Kidney capillary endothelial cell (primary cell): ENCODE results near the gene KRTAP19-8.

Experiments used
- DNase-seq: peaks from one replicate; pipeline ENCODE4 v3.0.0-alpha.2; 2018; ENCODE audit warnings: low spot score

KRTAP19-8 gene

DNA sequence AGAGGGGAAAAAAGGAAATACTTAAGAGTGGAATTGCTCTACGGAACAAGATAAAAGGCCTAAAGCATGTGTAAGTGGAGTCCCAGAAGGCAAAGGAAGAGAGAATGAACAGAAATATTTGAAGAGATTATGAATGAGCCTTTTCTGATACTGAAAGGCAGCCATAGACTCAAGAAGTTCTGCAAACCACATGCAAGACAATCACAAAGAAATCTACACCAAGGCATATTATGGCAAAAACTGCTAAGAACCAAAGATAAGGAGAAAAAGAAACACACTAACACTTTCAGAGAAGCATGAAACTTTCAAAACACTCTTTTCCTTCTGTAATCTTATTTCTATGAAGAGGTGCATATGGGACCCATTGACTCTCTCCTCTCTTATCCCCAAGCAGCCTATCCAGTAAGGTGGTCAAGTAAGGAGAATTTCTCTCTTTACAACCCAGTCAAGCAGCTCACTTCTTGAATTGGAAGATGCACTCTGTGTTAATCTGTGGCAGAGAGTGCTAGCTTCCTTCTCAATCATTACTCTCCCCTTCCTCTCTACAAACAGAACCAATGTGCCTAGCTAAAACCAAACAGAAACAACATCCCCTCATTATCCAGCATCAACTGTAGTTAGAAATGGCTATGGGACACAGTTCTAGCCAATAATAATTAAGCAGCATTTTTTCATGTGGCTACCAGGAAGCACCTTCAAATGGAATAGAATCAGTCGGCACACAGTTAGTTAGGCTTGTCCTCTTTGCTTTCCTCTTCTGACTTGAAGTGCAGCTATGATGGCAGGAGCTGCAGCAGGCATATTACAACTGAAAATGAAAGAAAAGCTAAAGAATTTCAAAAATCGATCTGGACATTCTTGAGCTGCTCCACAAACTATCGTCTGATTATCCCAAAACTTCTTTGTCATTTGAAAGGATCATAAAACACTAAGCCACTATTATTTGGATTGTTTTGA is 25.9 kb downstream of the KRTAP19-8 start:
- no peak for DNase-seq

DNA sequence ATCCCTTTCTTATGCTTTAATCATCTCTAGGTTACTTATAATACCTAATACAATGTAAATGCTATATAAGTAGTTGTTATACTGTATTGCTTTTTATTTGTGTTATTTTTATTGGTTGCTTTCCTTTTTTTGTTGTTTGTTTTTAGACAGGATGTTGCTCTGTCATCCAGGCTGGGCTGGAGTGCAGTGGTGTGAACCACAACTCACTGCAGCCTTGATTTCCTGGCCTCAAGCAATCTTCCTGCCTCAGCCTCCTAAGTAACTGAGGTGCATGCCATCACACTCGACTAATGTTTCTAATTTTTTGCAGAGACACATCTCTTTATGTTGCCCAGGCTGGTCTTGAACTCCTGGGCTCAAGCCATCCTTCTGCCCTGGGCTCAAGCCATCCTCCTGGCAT is 26.9 kb downstream of the KRTAP19-8 start:
- no peak for DNase-seq

DNA sequence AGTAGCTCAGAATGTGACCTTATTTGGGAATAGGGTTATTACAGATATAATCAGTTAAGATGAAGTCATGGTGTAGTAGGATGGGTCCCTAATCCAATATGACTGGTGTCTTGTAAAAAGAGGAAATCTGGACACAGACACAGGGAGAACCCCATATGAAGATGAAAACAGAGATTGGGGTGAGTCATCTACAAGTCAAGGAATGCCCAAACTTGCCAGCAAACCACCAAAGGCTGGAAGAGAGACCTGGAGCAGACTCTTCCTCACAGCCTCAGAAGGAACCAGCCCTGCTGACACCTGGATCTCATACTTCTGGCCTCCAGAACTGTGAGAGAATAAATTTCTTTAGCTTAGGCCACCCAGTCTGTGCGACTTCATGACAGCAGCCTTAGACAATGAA is 29.9 kb downstream of the KRTAP19-8 start:
- DNase-seq, result no peak

DNA sequence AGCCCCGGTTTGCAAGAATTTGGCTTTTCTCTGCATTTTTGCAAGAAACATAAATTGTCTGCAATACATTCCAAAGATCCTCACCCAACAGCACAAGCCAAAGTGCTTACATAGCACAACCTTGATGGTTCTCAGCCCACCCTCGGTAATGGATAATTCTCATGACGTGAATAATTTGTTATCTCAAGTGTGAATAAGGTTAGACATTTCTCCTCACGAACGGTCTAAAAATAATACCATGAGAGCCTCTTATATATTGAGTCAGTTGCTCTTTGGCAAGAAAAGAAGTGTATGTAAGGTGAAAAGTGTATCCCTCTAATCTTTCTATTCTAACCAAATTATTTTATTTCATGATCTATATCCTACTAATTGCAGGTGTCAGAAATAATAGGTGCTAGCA is 33.3 kb downstream of the KRTAP19-8 start:
- no peak for DNase-seq

DNA sequence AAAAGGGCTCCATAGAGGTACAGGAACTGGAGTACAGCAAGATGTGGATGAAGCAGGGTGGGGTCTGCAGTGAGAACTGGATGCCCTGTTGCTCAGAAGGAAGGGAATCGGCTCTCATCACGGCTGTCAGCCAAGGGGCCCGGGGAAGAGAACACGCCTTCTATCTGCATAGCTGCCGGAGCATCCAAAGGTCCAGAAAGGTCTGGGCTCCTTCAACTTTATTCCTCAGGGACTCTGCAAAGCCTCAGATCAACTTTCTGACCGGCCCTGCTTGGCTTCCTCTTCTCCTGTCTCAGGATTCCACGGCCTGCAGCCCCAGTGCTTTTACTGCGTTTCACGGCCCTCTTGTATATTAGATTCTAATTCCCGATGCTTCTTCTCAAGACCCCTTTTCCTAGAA is 34.8 kb downstream of the KRTAP19-8 start:
- DNase-seq, result no peak

DNA sequence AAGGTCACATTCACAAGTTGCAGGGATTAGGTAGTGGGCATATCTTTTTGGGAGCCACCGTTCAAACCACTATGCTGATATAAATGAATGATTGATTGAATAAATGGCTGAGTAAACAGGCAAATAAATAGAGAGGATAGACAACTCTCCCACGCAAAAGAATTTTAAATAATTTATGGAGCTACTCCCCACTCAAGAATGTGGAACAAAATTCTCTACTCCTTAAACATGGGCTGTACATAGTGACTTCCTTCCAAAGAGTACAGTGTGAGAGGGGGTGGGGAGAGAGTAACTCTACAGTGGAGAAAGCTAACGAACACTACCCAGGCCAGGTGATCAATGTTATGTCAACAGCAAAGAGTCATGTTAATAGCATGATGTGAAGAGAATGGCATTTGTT is 40.7 kb downstream of the KRTAP19-8 start:
- no peak for DNase-seq

DNA sequence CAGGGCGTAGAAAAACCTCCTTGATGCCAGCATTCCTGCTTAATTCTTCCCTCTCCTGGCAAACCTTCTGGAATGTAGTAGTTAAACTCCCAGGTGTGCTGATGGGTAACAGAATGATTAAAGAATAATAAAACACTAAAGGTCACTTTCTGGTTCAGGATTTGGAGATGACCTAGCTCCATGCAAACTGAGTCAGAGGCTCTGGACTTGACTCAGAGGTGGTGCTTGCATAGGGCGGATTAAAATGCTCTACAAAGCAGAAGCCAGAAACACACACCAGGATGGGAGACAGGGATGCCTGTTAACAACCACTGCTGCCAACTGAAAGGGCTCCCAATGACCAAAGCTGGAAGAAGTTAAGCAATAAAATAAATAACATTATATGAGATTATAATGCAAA is 41.5 kb downstream of the KRTAP19-8 start:
- no peak for DNase-seq

DNA sequence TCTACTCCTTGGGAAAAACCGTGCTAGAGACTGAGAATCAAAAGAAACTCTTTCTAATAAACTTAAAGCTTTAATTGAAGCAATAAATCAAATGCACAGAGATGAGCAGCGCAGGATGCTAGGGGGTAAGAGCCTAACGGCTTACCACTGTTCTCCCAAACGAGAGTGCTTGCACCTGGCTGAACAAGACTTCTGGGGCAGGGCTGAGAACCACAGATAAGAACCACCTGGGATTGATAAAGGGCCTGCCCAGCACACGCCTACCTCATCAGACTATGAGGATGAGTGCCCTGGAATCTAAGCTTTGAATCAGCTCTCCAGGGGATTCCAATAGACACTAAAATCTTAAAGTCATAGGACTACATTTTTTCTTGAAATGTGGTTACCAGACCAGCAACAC is 43.3 kb downstream of the KRTAP19-8 start:
- DNase-seq, result no peak

DNA sequence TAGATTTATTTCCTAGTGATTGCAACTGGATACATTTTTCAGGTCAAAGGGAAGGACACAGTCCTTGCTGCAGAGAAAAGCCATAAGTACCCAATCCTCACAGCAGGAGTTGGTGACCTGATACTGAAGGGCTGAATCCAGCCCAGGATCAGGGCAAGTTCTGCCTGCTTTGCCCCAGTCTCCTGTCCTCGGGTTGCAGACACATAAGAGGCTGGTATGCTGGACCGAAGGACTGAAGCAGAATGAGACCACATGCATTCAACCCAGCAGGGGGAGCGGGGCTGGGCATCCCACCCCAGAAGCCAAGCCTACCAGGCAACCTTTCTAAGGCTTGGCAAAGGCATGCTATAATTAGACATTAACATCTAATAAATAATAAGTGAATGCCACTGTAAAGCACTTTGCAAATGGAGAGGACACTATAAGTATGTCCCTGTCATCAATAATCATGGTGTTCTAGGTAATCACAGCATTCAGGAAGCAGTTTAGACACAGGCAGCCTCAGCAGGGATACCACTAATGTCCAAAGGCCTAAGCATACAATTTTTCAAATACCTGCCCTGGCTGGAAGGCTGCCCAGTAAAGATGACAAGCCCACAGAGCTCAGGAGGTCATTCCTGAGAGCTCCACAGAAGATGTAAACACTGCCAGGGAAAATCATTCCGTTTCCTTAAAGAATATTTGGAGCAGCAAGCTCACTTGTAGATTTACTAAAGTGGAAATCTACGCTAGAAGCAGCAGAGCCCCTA is 47.6 kb downstream of the KRTAP19-8 start:
- DNase-seq, result no peak

DNA sequence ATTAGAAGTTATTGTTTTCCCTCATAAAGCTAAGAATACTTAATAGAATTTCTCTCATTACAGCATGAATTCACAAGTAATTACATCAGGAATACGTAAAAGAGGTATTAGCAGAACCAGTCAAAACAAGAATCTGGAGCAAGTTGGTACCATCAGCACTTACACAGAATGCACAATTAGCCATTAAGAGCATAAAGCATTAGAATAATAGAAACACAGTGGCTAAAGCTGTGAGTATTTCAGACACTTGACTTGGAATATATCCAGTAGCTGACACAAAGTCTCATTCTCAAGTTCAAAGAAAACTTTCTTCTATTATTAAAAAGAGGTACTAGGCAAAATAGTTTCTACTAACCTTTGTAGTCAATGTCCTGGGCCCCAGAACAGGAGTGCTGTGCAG is 49.6 kb downstream of the KRTAP19-8 start:
- DNase-seq, result no peak
